Mesendoderm (in vitro differentiated cells): ENCODE measurements around the gene KLHL11. TPM values are rescaled to one million over a fixed set of nuclear protein-coding genes. Genes with fewer than 3 reads are reported as not detected.

Experiments used
- DNase-seq: peaks from one replicate; pipeline ENCODE4 v3.0.0; 2013
- H2AK5ac ChIP-seq: 2 replicates; pipeline ENCODE4 v1.6.1; 2013; ENCODE audit warnings: low read length, inconsistent platforms
- H2BK120ac ChIP-seq: 2 replicates; pipeline ENCODE4 v1.6.1; 2013; ENCODE audit warnings: low read depth, mild to moderate bottlenecking, low read length, moderate library complexity, mixed read lengths
- H2BK15ac ChIP-seq: replicated peaks from 2 replicates; pipeline ENCODE4 v1.6.1; 2013; ENCODE audit warnings: low read depth, mild to moderate bottlenecking, moderate library complexity
- H2BK5ac ChIP-seq: 2 replicates; pipeline ENCODE4 v1.6.1; 2013; ENCODE audit warnings: low read length, inconsistent platforms
- H3K18ac ChIP-seq: 2 replicates; pipeline ENCODE4 v1.6.1; 2013; ENCODE audit warnings: mild to moderate bottlenecking, low read length, mixed read lengths
- H3K23ac ChIP-seq: one replicate; pipeline ENCODE4 v1.6.1; 2013; ENCODE audit warnings: low read length
- H3K27ac ChIP-seq: 2 replicates; pipeline ENCODE4 v1.5.1; 2013; ENCODE audit warnings: low read depth, mild to moderate bottlenecking, inconsistent platforms, low read length, moderate library complexity
- H3K27me3 ChIP-seq: 2 replicates; pipeline ENCODE4 v1.6.1; 2013; ENCODE audit warnings: low read length, control low read depth, mild to moderate bottlenecking, inconsistent platforms; ENCODE audit not compliant: insufficient read depth, poor library complexity
- H3K36me3 ChIP-seq: 2 replicates; pipeline ENCODE4 v1.6.1; 2013; ENCODE audit warnings: low read length, inconsistent platforms; ENCODE audit not compliant: control insufficient read depth, insufficient read depth
- H3K4ac ChIP-seq: one replicate; pipeline ENCODE4 v1.6.1; 2013; ENCODE audit warnings: low read depth, mild to moderate bottlenecking, low read length, moderate library complexity
- H3K4me1 ChIP-seq: 2 replicates; pipeline ENCODE4 v1.6.1; 2013; ENCODE audit warnings: low read depth, low read length, inconsistent platforms; ENCODE audit not compliant: control insufficient read depth
- H3K4me2 ChIP-seq: 2 replicates; pipeline ENCODE4 v1.6.1; 2013; ENCODE audit warnings: low read length
- H3K4me3 ChIP-seq: 2 replicates; pipeline ENCODE4 v1.5.1; 2013; ENCODE audit warnings: mild to moderate bottlenecking, low read length
- H3K56ac ChIP-seq: one replicate; pipeline ENCODE4 v1.6.1; 2013; ENCODE audit warnings: low read length
- H3K79me1 ChIP-seq: 2 replicates; pipeline ENCODE4 v1.6.1; 2013; ENCODE audit warnings: low read length, inconsistent platforms
- H3K79me2 ChIP-seq: 2 replicates; pipeline ENCODE4 v1.6.1; 2013; ENCODE audit warnings: mild to moderate bottlenecking, low read length; ENCODE audit not compliant: control insufficient read depth, insufficient read depth
- H3K9ac ChIP-seq: 2 replicates; pipeline ENCODE4 v1.6.1; 2013; ENCODE audit warnings: low read length, inconsistent platforms
- H4K5ac ChIP-seq: one replicate; pipeline ENCODE4 v1.6.1; 2013; ENCODE audit warnings: low read length
- H4K8ac ChIP-seq: one replicate; pipeline ENCODE4 v1.6.1; 2013; ENCODE audit warnings: low read depth, mild to moderate bottlenecking, control low read depth, low read length, moderate library complexity
- WGBS: extraction: QIAGEN DNeasy Blood & Tissue Kit; methylation state at CpG from one replicate; pipeline ENCODE4 v1.1.7; 2013; ENCODE audit warnings: low lambda C conversion rate, missing lambda C conversion rate; ENCODE audit not compliant: insufficient coverage; ENCODE audit errors: extremely low coverage; 5-methylcytosine and 5-hydroxymethylcytosine counted together
- small RNA-seq: library from polyadenylated mRNA; stranded (forward); fragments of <200 nt; extraction: miRNeasy Mini kit (QIAGEN cat#:217004); gene quantifications from one replicate; pipeline ENCODE3, GENCODE V24; 2013; ENCODE audit not compliant: insufficient read depth

The KLHL11 gene

GRCh38 chr17:41806685-41807445, 58.4 kb downstream of the KLHL11 start:
- no peak overlapping the region for H2BK15ac ChIP-seq
- H3K79me2 ChIP-seq = peaks cover 2% of the 10 kb centered on the region
- H2BK5ac ChIP-seq = no peak overlapping the region
- H4K8ac ChIP-seq = no peak overlapping the region
- H3K18ac ChIP-seq = no peak overlapping the region
- no CpG with 5 or more reads among the region's 8 CpGs for WGBS
- H2AK5ac ChIP-seq = no peak overlapping the region
- H3K27me3 ChIP-seq = no peaks in the 10 kb centered on the region
- H3K27ac ChIP-seq = no peak overlapping the region
- no peak overlapping the region for H2BK120ac ChIP-seq
- no peak overlapping the region for H4K5ac ChIP-seq
- no peak for DNase-seq
- H3K23ac ChIP-seq = no peak overlapping the region
- H3K9ac ChIP-seq = no peak overlapping the region
- H3K4me1 ChIP-seq = no peaks in the 10 kb centered on the region
- no peak overlapping the region for H3K4ac ChIP-seq
- H3K36me3 ChIP-seq = no peaks in the 10 kb centered on the region
- peaks cover 5% of the 10 kb centered on the region for H3K79me1 ChIP-seq
- H3K56ac ChIP-seq = no peak overlapping the region
- H3K4me2 ChIP-seq = no peak overlapping the region
- no peak overlapping the region for H3K4me3 ChIP-seq

Small RNAs within 50 kb of the gene (small RNA-seq; reads per million reads assigned to genes)
- gene AC125257.2 = not detected
